ENCODE measurements around the gene IPO13. TPM values are rescaled to one million over a fixed set of nuclear protein-coding genes. Genes with fewer than 3 reads are reported as not detected.

The IPO13 gene
- total and polyA plus RNA-seq, 10 of the 15 experiments (the other 5 are each of a cell fraction or from before 2014, with no cell fraction given) = 7.1 to 26.6 (median 15.9) TPM

- TF ChIP-seq REST (IDR thresholded peaks at IDR 0.05; ENCODE audit: low read depth, low read length) (no peak), EZH2 (IDR thresholded peaks at IDR 0.05; ENCODE audit: borderline replicate concordance, control insufficient read depth, low read depth, low read length) (no peak), NR2C1 (IDR thresholded peaks at IDR 0.05) (no peak), IRF4 (IDR thresholded peaks at IDR 0.05; ENCODE audit: low read depth, low read length) (no peak)
These were observed 53.4 kb downstream of the IPO13 start (continued) for GRCh38 chr1:44000122-44000665.

- ChIA-PET SMC1A (ENCODE audit: uncharacterized antibody, unreplicated experiment) (no interaction called here), RAD21 (ENCODE audit: unreplicated experiment) (no interaction called here), CTCF (interaction anchor here (1.3 to 9.6 kb wide), 3 partner anchors 9 to 43 kb away, joined by 3 to 167 read pairs (median 167); partner anchors contain the start of gene SLC6A9), POLR2A (no interaction called here)
- Histone ChIP-seq H4K20me1 (ENCODE audit: control insufficient read depth, insufficient read depth) (no peaks in the 10 kb centered on the region), H3K9me3 (replicated peaks; ENCODE audit: control insufficient read depth, insufficient read depth, low read length) (no peaks in the 10 kb centered on the region), H3K4me3 (no peak overlapping the region), H3K27ac (ENCODE audit: control insufficient read depth, insufficient read depth) (no peak overlapping the region), H3K9ac (ENCODE audit: control insufficient read depth, insufficient read depth, low read length) (no peak overlapping the region), H3K4me2 (ENCODE audit: control insufficient read depth, insufficient read depth) (no peak overlapping the region), H2AFZ (ENCODE audit: control insufficient read depth, low read depth, low read length) (no peak overlapping the region), H3K36me3 (ENCODE audit: control insufficient read depth in 2 of 2, insufficient read depth in 2 of 2, low read length in 1 of 2) (no peaks in the 10 kb centered on the region), H3K4me1 (ENCODE audit: control insufficient read depth, insufficient read depth, low read length) (no peaks in the 10 kb centered on the region), H3K79me2 (ENCODE audit: control insufficient read depth, insufficient read depth, low read length) (no peaks in the 10 kb centered on the region), H3K27me3 (replicated peaks in 1 of 2; ENCODE audit: control insufficient read depth in 2 of 2, insufficient read depth in 2 of 2, low read length in 1 of 2) (no peaks in the 10 kb centered on the region)
- ATAC-seq = no peak
- 61% methylated on average over 8 of the region's 8 CpGs for WGBS (ENCODE audit: insufficient coverage, insufficient replicate concordance, low lambda C conversion rate, missing lambda C conversion rate)
- intact Hi-C loops (cut with micrococcal nuclease; ENCODE audit: unreplicated experiment) (no loop called here), in situ Hi-C loops (cut with MboI) (no loop called here)
- no peak for DNase-seq (ENCODE audit: low read depth, low spot score)
- BruUV-seq (replicated peaks) = no TSS peak
- TF ChIP-seq HDGF (IDR thresholded peaks at IDR 0.05) = no peak
- TF ChIP-seq STAT3 (IDR thresholded peaks at IDR 0.05; ENCODE audit: low read depth, low read length) = no peak
- TF ChIP-seq SMC3 (IDR thresholded peaks at IDR 0.05; ENCODE audit: borderline replicate concordance, low read length) = no peak
- no peak for TF ChIP-seq ASH2L (IDR thresholded peaks at IDR 0.05; ENCODE audit: borderline replicate concordance, low read depth)
- TF ChIP-seq EGR1 (IDR thresholded peaks at IDR 0.05; ENCODE audit: borderline replicate concordance in 1 of 2, low read depth in 2 of 2, low read length in 2 of 2) = no peak
- TF ChIP-seq PML (IDR thresholded peaks at IDR 0.05; ENCODE audit: low read length) = no peak
- TF ChIP-seq TARDBP (IDR thresholded peaks at IDR 0.05; ENCODE audit: borderline replicate concordance) = no peak
- no peak for FAIRE-seq
These were observed 55.4 kb downstream of the IPO13 start for GRCh38 chr1:44002165-44002564.

All from GM12878 (cell line).